K562 (cell line): ENCODE data around the gene SAMD11. TPM values are rescaled to one million over a fixed set of nuclear protein-coding genes. Genes with fewer than 3 reads are reported as not detected.

Experiments
- ADNP ChIP-seq: fragments of 200-800 bp; sonication (Bioruptor generic); IDR thresholded peaks from 2 replicates; pipeline ENCODE4 v1.6.1; 2016; ENCODE audit warnings: missing genetic modification characterization, missing compliant biosample characterization
- ATF1 ChIP-seq, 2 experiments: fragments of 450-650 bp in 1 of 2; IDR thresholded peaks; 2 replicates each; pipeline ENCODE4 v1.6.1; 2016; ENCODE audit warnings: missing compliant biosample characterization in 1 of 2, missing genetic modification characterization in 1 of 2
- CCNT2 ChIP-seq: IDR thresholded peaks from 2 replicates; pipeline ENCODE4 v1.6.1; 2011; ENCODE audit warnings: borderline replicate concordance, low read depth, mild to moderate bottlenecking, moderate library complexity, mixed read lengths, low read length; ENCODE audit not compliant: insufficient read length; ENCODE audit errors: extremely low read depth
- CXXC5 ChIP-seq: fragments of 250-450 bp; sonication (Bioruptor Pico); IDR thresholded peaks from 2 replicates; pipeline ENCODE4 v1.8.0; 2022; ENCODE audit warnings: inconsistent platforms, mild to moderate bottlenecking, moderate library complexity
- GABPB1 ChIP-seq: sonication (generic); formaldehyde crosslinking; IDR thresholded peaks from 2 replicates; pipeline ENCODE4 v1.8.0; 2022; ENCODE audit warnings: mild to moderate bottlenecking, missing genetic modification reagents
- GMEB1 ChIP-seq: fragments of 250-450 bp; sonication (Bioruptor Pico); IDR thresholded peaks from 2 replicates; pipeline ENCODE4 v1.4.0; 2020; ENCODE audit warnings: mild to moderate bottlenecking
- HNRNPUL1 ChIP-seq: fragments of 200-400 bp; formaldehyde crosslinking; IDR thresholded peaks from 2 replicates; pipeline ENCODE4 v1.6.1; 2017; ENCODE audit warnings: low read length
- NFIC ChIP-seq: fragments of 450-650 bp; IDR thresholded peaks from 2 replicates; pipeline ENCODE4 v1.6.1; 2017; ENCODE audit warnings: mild to moderate bottlenecking, inconsistent platforms
- NR4A1 ChIP-seq, 2 experiments: fragments of 250-450 bp in 1 of 2; fragments of 450-650 bp in 1 of 2; sonication (Bioruptor Pico) in 1 of 2; IDR thresholded peaks; 2 replicates each; pipeline versions ENCODE4 v1.4.0 to v1.6.1; 2016 to 2020; ENCODE audit warnings: mild to moderate bottlenecking in 2 of 2, missing compliant biosample characterization in 1 of 2, missing genetic modification characterization in 1 of 2, moderate library complexity in 1 of 2
- PCBP1 ChIP-seq: fragments of 200-400 bp; formaldehyde crosslinking; IDR thresholded peaks from 2 replicates; pipeline ENCODE4 v1.6.1; 2018; ENCODE audit warnings: mild to moderate bottlenecking, low read depth, low read length; ENCODE audit not compliant: poor library complexity, severe bottlenecking
- RBFOX2 ChIP-seq: fragments of 200-400 bp; formaldehyde crosslinking; IDR thresholded peaks from 2 replicates; pipeline ENCODE4 v1.6.1; 2017; ENCODE audit warnings: low read depth, mild to moderate bottlenecking, low read length, moderate library complexity
- SP1 ChIP-seq: sonication (generic); formaldehyde crosslinking; IDR thresholded peaks from 2 replicates; pipeline ENCODE4 v1.8.1; 2022; ENCODE audit warnings: mild to moderate bottlenecking, missing genetic modification reagents
- SP2 ChIP-seq: IDR thresholded peaks from 2 replicates; pipeline ENCODE4 v1.6.1; 2011; ENCODE audit warnings: mild to moderate bottlenecking, low read depth, low read length, moderate library complexity; ENCODE audit not compliant: poor library complexity, severe bottlenecking; ENCODE audit errors: extremely low read depth
- TCF3 ChIP-seq: sonication (generic); formaldehyde crosslinking; IDR thresholded peaks from 2 replicates; pipeline ENCODE4 v1.4.0; 2020; ENCODE audit warnings: mild to moderate bottlenecking, missing genetic modification reagents
- YY1 ChIP-seq, 3 experiments: IDR thresholded peaks; 2 replicates each; pipeline ENCODE4 v1.6.1; 2011; ENCODE audit warnings: low read length in 2 of 3, mild to moderate bottlenecking in 2 of 3, moderate library complexity in 2 of 3, borderline replicate concordance in 1 of 3, control low read depth in 1 of 3, low read depth in 1 of 3; ENCODE audit not compliant: insufficient read depth in 3 of 3, insufficient replicate concordance in 2 of 3, control insufficient read depth in 1 of 3, insufficient read length in 1 of 3; ENCODE audit errors: extremely low read depth in 1 of 3
- ZMIZ1 ChIP-seq, 2 experiments: fragments of 150-350 bp in 1 of 2; IDR thresholded peaks; 2 replicates each; pipeline ENCODE4 v1.6.1; 2012 to 2016; ENCODE audit warnings: low read depth in 2 of 2, low read length in 2 of 2, mild to moderate bottlenecking in 1 of 2, moderate library complexity in 1 of 2
- ZNF507 ChIP-seq: conservative IDR thresholded peaks from 2 replicates; pipeline ENCODE4 v1.6.1; 2017; ENCODE audit warnings: missing genetic modification characterization, missing compliant biosample characterization
- ZNF655 ChIP-seq: fragments of 250-450 bp; sonication (Bioruptor Pico); IDR thresholded peaks from 2 replicates; pipeline ENCODE4 v1.5.0; 2021
- polyA plus RNA-seq, 8 experiments: library from polyadenylated mRNA; depleted of rRNA in 4 of 8; stranded (reverse) in 5 of 8; unstranded in 3 of 8; fragments of >200 nt; fragmentation: Nextera tagmentation in 2 of 8; fragmentation: Illumina TruSeq in 1 of 8; extraction: Ambion mirVana in 2 of 8; extraction: Trizol in 1 of 8; gene quantifications; 2 replicates each; pipeline versions ENCODE4 v1.2.1 to v1.2.3, GENCODE V29; 2011 to 2014; ENCODE audit warnings: inconsistent platforms in 1 of 8, missing spikeins in 1 of 8
- total RNA-seq, 7 experiments: library from RNA; depleted of rRNA in 6 of 7; stranded (reverse); fragments of >200 nt in 6 of 7; fragmentation: Illumina TruSeq in 2 of 7; extraction: Trizol in 2 of 7; gene quantifications; 2 replicates each; pipeline versions ENCODE4 v1.2.1 to v1.2.3, GENCODE V29; 2011 to 2021; ENCODE audit warnings: low replicate concordance in 1 of 7

Gene SAMD11
- total and polyA plus RNA-seq, 9 of the 15 experiments (the other 6 are each of a cell fraction or from before 2014, with no cell fraction given) = 0.07 to 0.82 (median 0.11) TPM; not detected in 2

GRCh38 chr1:923131-923990, at the start of gene SAMD11 (continued):
- TF ChIP-seq GABPB1 (CRISPR knock-in tag) (0 out of 2 replicates have a peak, but pooled peaks have one; percentile 26), HNRNPUL1 (no peak), CCNT2 (peak; percentile 97), TCF3 (CRISPR knock-in tag) (no peak), NR4A1 (CRISPR knock-in tag; IDR thresholded peaks at IDR 0.05) (peak; percentile 54; the same call in 1 of the 2 replicates), NR4A1 (tag; IDR thresholded peaks at IDR 0.05) (no peak), ATF1 (CRISPR knock-in tag; IDR thresholded peaks at IDR 0.05) (no peak), ATF1 (tag; IDR thresholded peaks at IDR 0.05) (0 out of 2 replicates have a peak, but pooled peaks have one; percentile 27), GMEB1 (CRISPR knock-in tag) (0 out of 2 replicates have a peak, but pooled peaks have one; percentile 42), PCBP1 (peak; percentile 45), NFIC (no peak), CXXC5 (CRISPR knock-in tag) (peak; percentile 90), ADNP (tag) (no peak), ZMIZ1 (IDR thresholded peaks at IDR 0.05; ENCODE audit: low read depth in 2 of 2, low read length in 2 of 2) (no peak), SP1 (CRISPR knock-in tag) (no peak), RBFOX2 (peak; percentile 25; the same call in 1 of the 2 replicates), YY1 (IDR thresholded peaks at IDR 0.05; ENCODE audit: borderline replicate concordance in 1 of 3, control insufficient read depth in 1 of 3, extremely low read depth in 1 of 3, insufficient read depth in 3 of 3, insufficient read length in 1 of 3, insufficient replicate concordance in 2 of 3, low read depth in 1 of 3, low read length in 2 of 3) (peak in 2 of 3 experiments; percentile 41 to 53), ZNF507 (tag) (no peak), ZNF655 (CRISPR knock-in tag) (no peak), SP2 (peak; percentile 11)
